B cell (primary cell): ENCODE data around the gene STXBP1. TPM values are rescaled to one million over a fixed set of nuclear protein-coding genes. Genes with fewer than 3 reads are reported as not detected.

ENCODE experiments used
- ATAC-seq: fragments of 200-7000 bp; cut with Tn5 transposase; one replicate; pipeline ENCODE4 v1.10.0; 2021; ENCODE audit warnings: low read depth, mild to moderate bottlenecking, moderate number of reproducible peaks, moderate library complexity
- CTCF ChIA-PET: fragments of 350-600 bp; sonication (Branson Sonifier 250); formaldehyde crosslinking; loops from one replicate; lab custom pipeline; 2021; ENCODE audit warnings: antibody characterized with exemption, inconsistent platforms; lab: Charles Lee
- POLR2A ChIA-PET: fragments of 350-600 bp; sonication (Branson Sonifier 250); formaldehyde crosslinking; loops from one replicate; lab custom pipeline; 2021; ENCODE audit warnings: antibody characterized with exemption; lab: Charles Lee
- DNase-seq: peaks from one replicate; pipeline ENCODE4 v3.0.0; 2013
- H2AFZ ChIP-seq: 2 replicates; pipeline ENCODE4 v1.6.1; 2012; ENCODE audit warnings: mild to moderate bottlenecking, low read depth, low read length; ENCODE audit not compliant: insufficient read depth, poor library complexity, severe bottlenecking
- H3K27ac ChIP-seq, 2 donors: 1 replicate in 1 of 2; 2 replicates in 1 of 2; pipeline ENCODE4 v1.5.1; 2012 to 2013; ENCODE audit warnings: low read length in 2 of 2, mild to moderate bottlenecking in 2 of 2, moderate library complexity in 1 of 2
- H3K27me3 ChIP-seq, 4 experiments: fragments of 200-600 bp in 1 of 4; sonication (generic) in 1 of 4; replicated peaks in 1 of 4; 1 replicate in 2 of 4; 2 replicates in 2 of 4; pipeline versions ENCODE4 v1.6.1 to v1.7.0; 2013 to 2016; ENCODE audit warnings: low read length in 3 of 4, mild to moderate bottlenecking in 2 of 4, mixed read lengths in 1 of 4, moderate library complexity in 1 of 4; ENCODE audit not compliant: insufficient read depth in 4 of 4, control insufficient read depth in 3 of 4; ENCODE audit errors: control extremely low read depth in 1 of 4
- H3K36me3 ChIP-seq, 2 experiments: replicated peaks in 1 of 2; 1 replicate in 1 of 2; 2 replicates in 1 of 2; pipeline versions ENCODE4 v1.6.1 to v1.7.1; 2013; ENCODE audit warnings: low read length in 1 of 2; ENCODE audit not compliant: insufficient read depth in 2 of 2, control insufficient read depth in 1 of 2; ENCODE audit errors: control extremely low read depth in 1 of 2, extremely low read depth in 1 of 2
- H3K4me1 ChIP-seq, 2 donors: fragments of 200-600 bp in 1 of 2; sonication (generic) in 1 of 2; 1 replicate in 1 of 2; 2 replicates in 1 of 2; pipeline versions ENCODE4 v1.5.1 to v1.6.1; 2013 to 2017; ENCODE audit warnings: low read length in 2 of 2; ENCODE audit not compliant: control insufficient read depth in 2 of 2, insufficient read depth in 2 of 2
- H3K4me2 ChIP-seq: replicated peaks from 2 replicates; pipeline ENCODE3; 2012; ENCODE audit warnings: mild to moderate bottlenecking, low read depth, low read length; ENCODE audit not compliant: poor library complexity, severe bottlenecking
- H3K4me3 ChIP-seq, 5 experiments: fragments of 200-600 bp in 1 of 5; sonication (generic) in 1 of 5; 1 replicate in 3 of 5; 2 replicates in 2 of 5; pipeline versions ENCODE4 v1.5.1 to v1.7.0; 2011 to 2016; ENCODE audit warnings: low read length in 4 of 5, mild to moderate bottlenecking in 4 of 5, low read depth in 2 of 5, control low read depth in 1 of 5, moderate library complexity in 1 of 5; ENCODE audit not compliant: insufficient read depth in 1 of 5; ENCODE audit errors: control extremely low read depth in 1 of 5, extremely low read depth in 1 of 5
- H3K79me2 ChIP-seq: fragments of 200-600 bp; sonication (generic); one replicate; pipeline ENCODE4 v1.6.0; 2016; ENCODE audit warnings: low read length; ENCODE audit not compliant: control insufficient read depth, insufficient read depth
- H3K9ac ChIP-seq: fragments of 200-600 bp; sonication (generic); 2 replicates; pipeline ENCODE4 v1.6.1; 2017; ENCODE audit warnings: mild to moderate bottlenecking, low read length, moderate library complexity
- H3K9me3 ChIP-seq, 3 donors: one replicate each; pipeline versions ENCODE4 v1.6.1 to v1.7.1; 2013; ENCODE audit warnings: low read length in 2 of 3; ENCODE audit not compliant: control insufficient read depth in 2 of 3, insufficient read depth in 1 of 3; ENCODE audit errors: control extremely low read depth in 1 of 3
- H4K20me1 ChIP-seq: 2 replicates; pipeline ENCODE4 v1.6.0; 2012; ENCODE audit warnings: mild to moderate bottlenecking, low read length; ENCODE audit not compliant: insufficient read depth, control insufficient read depth, poor library complexity, severe bottlenecking
- H3K27ac Mint-ChIP-seq: one replicate; pipeline ENCODE4 v1.8.0; 2021; ENCODE audit warnings: mixed read lengths
- H3K27me3 Mint-ChIP-seq: one replicate; pipeline ENCODE4 v1.8.0; 2021; ENCODE audit warnings: mixed read lengths
- H3K4me1 Mint-ChIP-seq: one replicate; pipeline ENCODE4 v1.8.0; 2021; ENCODE audit warnings: mixed read lengths
- H3K4me3 Mint-ChIP-seq: one replicate; pipeline ENCODE4 v1.8.0; 2021; ENCODE audit warnings: mixed read lengths
- H3K9me3 Mint-ChIP-seq: one replicate; pipeline ENCODE4 v1.8.0; 2022; ENCODE audit warnings: mixed read lengths; ENCODE audit not compliant: insufficient read depth
- CTCF ChIP-seq: fragments of 200-600 bp; IDR thresholded peaks from one replicate; pipeline ENCODE4 v1.8.0; 2022; ENCODE audit warnings: antibody characterized with exemption, mild to moderate bottlenecking
- EZH2 ChIP-seq: IDR thresholded peaks from 2 replicates; pipeline ENCODE4 v1.6.1; 2012; ENCODE audit warnings: borderline replicate concordance, low read depth, mild to moderate bottlenecking, moderate library complexity, low read length; ENCODE audit not compliant: insufficient read depth, poor library complexity, severe bottlenecking
- WGBS: methylation state at CpG from one replicate; pipeline ENCODE4 v1.1.5; 2013; ENCODE audit warnings: missing lambda C conversion rate; ENCODE audit not compliant: insufficient coverage; 5-methylcytosine and 5-hydroxymethylcytosine counted together
- intact Hi-C: fragments of 100-400 bp; cut with micrococcal nuclease; formaldehyde crosslinking; loops from one replicate; pipeline ENCODE4 v1.10.0; 2022
- polyA plus RNA-seq: library from polyadenylated mRNA; depleted of rRNA; stranded (reverse); fragments of >200 nt; gene quantifications from 2 replicates; pipeline ENCODE4 v1.2.3, GENCODE V29; 2012
- total RNA-seq, 2 donors: library from RNA; stranded (reverse); fragments of 120-200 nt in 1 of 2; gene quantifications; 1 replicate in 1 of 2; 2 replicates in 1 of 2; pipeline versions ENCODE4 v1.2.3 to v1.2.4, GENCODE V29; 2013 to 2022

Gene STXBP1
- total and polyA plus RNA-seq, 2 donors (not counting 1 experiment from before 2014, with no cell fraction given): 0.62 TPM; not detected in 1

GRCh38 chr9:127633216-127633862, 21.3 kb downstream of the STXBP1 start:
- CTCF ChIA-PET: no interaction called here
- POLR2A ChIA-PET: no interaction called here
- peaks cover 0 to 6% (median 0%) of the 10 kb centered on the region in 3 donors for H3K9me3 ChIP-seq
- no peak overlapping the region for H3K4me3 ChIP-seq
- no peaks in the 10 kb centered on the region for H3K79me2 ChIP-seq
- no peaks in the 10 kb centered on the region for H4K20me1 ChIP-seq
- H3K4me2 ChIP-seq: no peak overlapping the region
- H3K27ac ChIP-seq: no peak overlapping the region
- H3K4me1 ChIP-seq: no peaks in the 10 kb centered on the region
- H3K4me3 Mint-ChIP-seq: no peak overlapping the region
- H3K27ac Mint-ChIP-seq: no peak overlapping the region
- H3K4me1 Mint-ChIP-seq: no peaks in the 10 kb centered on the region
- 95% methylated on average over 11 of the region's 13 CpGs for WGBS
- ATAC-seq: no peak
- H3K27me3 ChIP-seq: peaks cover 0 to 3% (median 0%) of the 10 kb centered on the region in 4 experiments
- DNase-seq: no peak
- H2AFZ ChIP-seq: no peak overlapping the region
- H3K27me3 Mint-ChIP-seq: peaks cover 32% of the 10 kb centered on the region
- no peaks in the 10 kb centered on the region for H3K36me3 ChIP-seq
- H3K9me3 Mint-ChIP-seq: no peaks in the 10 kb centered on the region
- TF ChIP-seq CTCF: no peak
- no peak overlapping the region for H3K9ac ChIP-seq
- intact Hi-C loops: no loop called here

- ATAC-seq (no peak), DNase-seq (no peak)
- Mint-ChIP-seq H3K4me3 (no peak overlapping the region), H3K27ac (no peak overlapping the region), H3K4me1 (no peaks in the 10 kb centered on the region), H3K9me3 (no peaks in the 10 kb centered on the region), H3K27me3 (peaks cover 29% of the 10 kb centered on the region)
- Histone ChIP-seq H3K9me3 (peaks cover 0 to 6% (median 0%) of the 10 kb centered on the region in 3 donors), H3K4me1 (no peaks in the 10 kb centered on the region), H2AFZ (no peak overlapping the region), H3K27ac (no peak overlapping the region), H3K27me3 (peaks cover 0 to 3% (median 0%) of the 10 kb centered on the region in 4 experiments), H4K20me1 (no peaks in the 10 kb centered on the region), H3K4me2 (no peak overlapping the region), H3K79me2 (no peaks in the 10 kb centered on the region), H3K4me3 (no peak overlapping the region), H3K9ac (no peak overlapping the region), H3K36me3 (no peaks in the 10 kb centered on the region)
- intact Hi-C loops: no loop called here
- WGBS: 100% methylated on average over 4 of the region's 7 CpGs
- ChIA-PET POLR2A (no interaction called here), CTCF (no interaction called here)
- no peak for TF ChIP-seq EZH2
- TF ChIP-seq CTCF: no peak
These were observed 21.9 kb downstream of the STXBP1 start for GRCh38 chr9:127634021-127634420.
